A673 (cell line): ENCODE measurements around the gene MCM8. TPM values are rescaled to one million over a fixed set of nuclear protein-coding genes. Genes with fewer than 3 reads are reported as not detected.
"Not testable (repeated sequence)": the region's sequence is repeated elsewhere in the genome, so short reads cannot be mapped to it uniquely, and the experiment has no call there.

Experiments
- BruUV-seq: library from RNA; stranded (reverse); fragments of 400-500 nt; replicated peaks from 2 replicates; lab custom pipeline; 2021; lab: Mats Ljungman, UMichigan
- CTCF ChIA-PET: fragments of 300-600 bp; sonication (Branson Sonifier 250); formaldehyde crosslinking; loops from one replicate; lab custom pipeline; 2022; ENCODE audit warnings: antibody characterized with exemption; lab: Charles Lee
- POLR2A ChIA-PET: fragments of 300-600 bp; sonication (Branson Sonifier 250); formaldehyde crosslinking; loops from one replicate; lab custom pipeline; 2022; ENCODE audit warnings: antibody characterized with exemption; ENCODE audit not compliant: low non-redundant PET; lab: Charles Lee
- DNase-seq: peaks from one replicate; pipeline ENCODE4 v3.0.0-alpha.2; 2015; ENCODE audit warnings: low spot score
- H3K27ac ChIP-seq: fragments of 200-600 bp; sonication (generic); 2 replicates; pipeline ENCODE4 v1.5.1; 2016; ENCODE audit warnings: mixed run types, low read depth, mild to moderate bottlenecking, mixed read lengths, antibody characterized with exemption, low read length; ENCODE audit not compliant: poor library complexity, severe bottlenecking
- H3K27me3 ChIP-seq: fragments of 200-600 bp; sonication (generic); replicated peaks from 2 replicates; pipeline ENCODE4 v1.6.1; 2017; ENCODE audit warnings: mixed run types, low read depth, mild to moderate bottlenecking, mixed read lengths, antibody characterized with exemption, low read length; ENCODE audit not compliant: insufficient read depth, poor library complexity
- H3K36me3 ChIP-seq: fragments of 200-600 bp; sonication (generic); 2 replicates; pipeline ENCODE4 v1.6.1; 2016; ENCODE audit warnings: mixed run types, mild to moderate bottlenecking, mixed read lengths, antibody characterized with exemption, low read length; ENCODE audit not compliant: insufficient read depth, poor library complexity, severe bottlenecking
- H3K4me1 ChIP-seq: fragments of 200-600 bp; sonication (generic); 2 replicates; pipeline ENCODE4 v1.6.1; 2017; ENCODE audit warnings: mixed run types, mild to moderate bottlenecking, mixed read lengths, antibody characterized with exemption, low read length; ENCODE audit not compliant: insufficient read depth, poor library complexity, severe bottlenecking
- H3K4me3 ChIP-seq: fragments of 200-600 bp; sonication (generic); 2 replicates; pipeline ENCODE4 v1.5.1; 2016; ENCODE audit warnings: low read depth, mixed run types, mild to moderate bottlenecking, mixed read lengths, low read length; ENCODE audit not compliant: poor library complexity, severe bottlenecking
- H3K9me3 ChIP-seq: fragments of 200-600 bp; sonication (generic); 2 replicates; pipeline ENCODE4 v1.6.1; 2016; ENCODE audit warnings: mixed run types, low read depth, mild to moderate bottlenecking, mixed read lengths, antibody characterized with exemption, low read length; ENCODE audit not compliant: poor library complexity, severe bottlenecking
- EZH2 ChIP-seq: fragments of 200-600 bp; sonication (generic); IDR thresholded peaks from 2 replicates; pipeline ENCODE4 v1.6.1; 2017; ENCODE audit warnings: borderline replicate concordance, low read depth, mild to moderate bottlenecking, mixed read lengths, antibody characterized with exemption, low read length; ENCODE audit not compliant: poor library complexity, severe bottlenecking
- intact Hi-C: fragments of 100-400 bp; cut with micrococcal nuclease; formaldehyde crosslinking; loops from one replicate; pipeline ENCODE4 v1.10.0; 2022; ENCODE audit not compliant: unreplicated experiment
- total RNA-seq: library from RNA; stranded (reverse); gene quantifications from 2 replicates; pipeline ENCODE4 v1.2.3, GENCODE V29; 2021
- TF ChIP-seq, protein P1 (sequence below): fragments of 300-800, 200-600 bp; sonication (generic); conservative IDR thresholded peaks from 2 replicates; pipeline ENCODE4 v1.5.1; 2017; ENCODE audit warnings: low read depth, mild to moderate bottlenecking, antibody characterized with exemption, low read length, moderate library complexity, mixed read lengths

MCM8 gene
- total RNA-seq, 1 experiment from 2014 or later = 56.4 TPM

DNA sequence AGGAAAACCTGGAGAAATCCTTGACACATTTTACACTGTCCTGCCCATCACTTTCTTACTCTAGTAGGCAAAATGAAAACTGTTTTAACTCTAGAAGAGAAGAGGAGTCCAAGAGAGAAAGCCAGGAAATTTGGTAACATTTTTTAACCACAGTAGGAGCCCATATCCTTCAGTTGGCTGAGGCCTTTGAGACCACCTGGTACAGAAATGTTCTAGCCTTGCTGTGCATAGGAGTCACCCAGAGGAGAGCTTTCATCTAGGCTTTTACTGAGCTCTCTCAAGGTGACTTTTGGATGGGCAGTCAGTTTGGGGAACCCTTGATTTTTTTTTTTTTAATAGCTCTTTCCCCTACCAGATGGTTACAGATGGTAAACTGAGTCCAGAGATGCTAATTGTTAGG, 78.4 kb downstream of the MCM8 start:
- Histone ChIP-seq H3K9me3 (peaks cover 10% of the 10 kb centered on the region), H3K36me3 (peaks cover 21% of the 10 kb centered on the region), H3K4me3 (no peak overlapping the region), H3K27me3 (no peaks in the 10 kb centered on the region), H3K4me1 (no peaks in the 10 kb centered on the region), H3K27ac (no peak overlapping the region)
- TF ChIP-seq, protein P1, sequence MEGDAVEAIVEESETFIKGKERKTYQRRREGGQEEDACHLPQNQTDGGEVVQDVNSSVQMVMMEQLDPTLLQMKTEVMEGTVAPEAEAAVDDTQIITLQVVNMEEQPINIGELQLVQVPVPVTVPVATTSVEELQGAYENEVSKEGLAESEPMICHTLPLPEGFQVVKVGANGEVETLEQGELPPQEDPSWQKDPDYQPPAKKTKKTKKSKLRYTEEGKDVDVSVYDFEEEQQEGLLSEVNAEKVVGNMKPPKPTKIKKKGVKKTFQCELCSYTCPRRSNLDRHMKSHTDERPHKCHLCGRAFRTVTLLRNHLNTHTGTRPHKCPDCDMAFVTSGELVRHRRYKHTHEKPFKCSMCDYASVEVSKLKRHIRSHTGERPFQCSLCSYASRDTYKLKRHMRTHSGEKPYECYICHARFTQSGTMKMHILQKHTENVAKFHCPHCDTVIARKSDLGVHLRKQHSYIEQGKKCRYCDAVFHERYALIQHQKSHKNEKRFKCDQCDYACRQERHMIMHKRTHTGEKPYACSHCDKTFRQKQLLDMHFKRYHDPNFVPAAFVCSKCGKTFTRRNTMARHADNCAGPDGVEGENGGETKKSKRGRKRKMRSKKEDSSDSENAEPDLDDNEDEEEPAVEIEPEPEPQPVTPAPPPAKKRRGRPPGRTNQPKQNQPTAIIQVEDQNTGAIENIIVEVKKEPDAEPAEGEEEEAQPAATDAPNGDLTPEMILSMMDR = no peak
- no peak for TF ChIP-seq EZH2
- DNase-seq = no peak
- ChIA-PET POLR2A (no interaction called here), CTCF (no interaction called here)
- BruUV-seq = no TSS peak
- intact Hi-C loops = no loop called here

DNA sequence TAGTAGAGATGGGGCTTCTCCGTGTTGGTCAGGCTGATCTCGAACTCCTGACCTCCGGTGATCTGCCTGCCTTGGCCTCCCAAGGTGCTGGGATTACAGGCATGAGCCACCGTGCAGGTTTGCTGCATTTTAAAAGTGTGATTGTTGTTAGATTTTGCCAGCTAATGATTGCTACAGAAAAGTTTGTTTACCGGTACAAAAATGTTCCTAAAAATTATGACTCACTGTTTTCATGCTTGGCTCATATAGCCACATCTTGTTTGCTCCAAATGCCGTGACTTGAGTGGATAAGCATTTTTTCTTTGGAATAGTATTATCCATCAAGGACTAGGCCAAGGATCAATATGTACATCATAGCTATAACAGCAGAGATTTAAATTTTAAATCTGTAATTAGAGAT, 79.1 kb downstream of the MCM8 start:
- BruUV-seq = no TSS peak
- H3K27me3 ChIP-seq = no peaks in the 10 kb centered on the region
- peaks cover 8% of the 10 kb centered on the region for H3K9me3 ChIP-seq
- H3K27ac ChIP-seq = no peak overlapping the region
- CTCF ChIA-PET = no interaction called here
- peaks cover 19% of the 10 kb centered on the region for H3K36me3 ChIP-seq
- intact Hi-C loops = no loop called here
- H3K4me1 ChIP-seq = no peaks in the 10 kb centered on the region
- no peak for TF ChIP-seq EZH2
- TF ChIP-seq, protein P1 = no peak
- POLR2A ChIA-PET = no interaction called here
- DNase-seq = no peak
- H3K4me3 ChIP-seq = no peak overlapping the region

DNA sequence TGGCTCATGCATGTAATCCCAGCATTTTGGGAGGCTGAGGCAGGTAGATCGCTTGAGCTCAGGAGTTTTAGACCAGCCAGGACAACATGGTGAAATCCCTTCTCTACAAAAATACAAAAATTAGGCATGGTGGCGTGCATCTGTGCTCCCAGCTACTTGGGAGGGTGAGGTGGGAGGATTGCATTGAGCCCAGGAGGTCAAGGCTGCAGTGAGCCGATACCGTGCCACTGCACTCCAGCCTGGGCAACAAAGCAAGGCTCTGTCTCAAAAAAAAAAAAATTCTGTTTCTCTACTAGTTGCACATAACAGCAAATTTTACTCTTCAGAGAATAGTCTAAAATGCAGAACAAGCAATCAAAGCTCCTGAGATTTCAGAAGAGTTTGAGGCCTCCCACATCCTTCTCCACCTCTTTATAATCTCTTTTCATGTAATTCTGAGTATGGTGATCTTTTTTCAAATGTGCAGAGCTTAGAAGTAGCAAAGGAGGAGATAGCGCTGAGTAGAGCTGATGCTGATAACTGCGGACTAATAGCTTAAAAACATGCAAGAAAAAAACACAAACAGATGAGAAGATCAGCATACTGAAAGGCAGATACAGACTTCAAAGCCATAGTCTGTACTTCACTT, 80.1 kb downstream of the MCM8 start:
- intact Hi-C loops = no loop called here
- Histone ChIP-seq H3K27me3 (no peaks in the 10 kb centered on the region), H3K9me3 (no peaks in the 10 kb centered on the region), H3K4me3 (no peak overlapping the region), H3K27ac (no peak overlapping the region), H3K4me1 (no peaks in the 10 kb centered on the region), H3K36me3 (peaks cover 17% of the 10 kb centered on the region)
- TF ChIP-seq, protein P1 = no peak
- no peak for TF ChIP-seq EZH2
- no TSS peak for BruUV-seq
- DNase-seq = no peak
- CTCF ChIA-PET = no interaction called here
- POLR2A ChIA-PET = no interaction called here

DNA sequence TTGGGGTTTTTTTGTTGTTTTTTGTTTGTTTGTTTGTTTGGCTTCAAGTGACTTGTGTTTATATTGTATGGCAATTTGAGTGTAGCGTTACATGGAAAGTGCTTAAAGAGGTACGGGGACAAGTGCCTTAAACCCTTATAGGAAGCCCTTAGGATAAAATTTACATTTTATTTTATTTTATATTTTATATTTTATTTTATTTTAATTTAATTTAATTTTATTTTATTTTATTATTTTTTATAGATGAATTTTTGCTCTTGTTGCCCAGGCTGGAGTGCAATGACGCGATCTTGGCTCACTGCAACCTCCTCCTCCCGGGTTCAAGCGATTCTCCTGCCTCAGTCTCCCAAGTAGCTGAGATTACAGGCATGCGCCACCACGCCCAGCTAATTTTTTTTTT, 82.5 kb downstream of the MCM8 start:
- POLR2A ChIA-PET, intact Hi-C loops: not testable (repeated sequence)
- peaks cover 31% of the 10 kb centered on the region for H3K36me3 ChIP-seq

More for the DNA sequence above, 82.5 kb downstream of the MCM8 start:
- DNase-seq, H3K9me3 ChIP-seq, H3K4me3 ChIP-seq, H3K27me3 ChIP-seq, H3K4me1 ChIP-seq, H3K27ac ChIP-seq, BruUV-seq, CTCF ChIA-PET: not testable (repeated sequence)
